HG02588 (cell line): Measurements from ENCODE around the gene ZDHHC8.

ENCODE experiments used
- ATAC-seq: cut with Tn5 transposase; IDR thresholded peaks from one replicate; pipeline ENCODE4 v1.9.1; 2021; ENCODE audit warnings: mild to moderate bottlenecking, moderate library complexity; ENCODE audit not compliant: unreplicated experiment

The ZDHHC8 gene

DNA sequence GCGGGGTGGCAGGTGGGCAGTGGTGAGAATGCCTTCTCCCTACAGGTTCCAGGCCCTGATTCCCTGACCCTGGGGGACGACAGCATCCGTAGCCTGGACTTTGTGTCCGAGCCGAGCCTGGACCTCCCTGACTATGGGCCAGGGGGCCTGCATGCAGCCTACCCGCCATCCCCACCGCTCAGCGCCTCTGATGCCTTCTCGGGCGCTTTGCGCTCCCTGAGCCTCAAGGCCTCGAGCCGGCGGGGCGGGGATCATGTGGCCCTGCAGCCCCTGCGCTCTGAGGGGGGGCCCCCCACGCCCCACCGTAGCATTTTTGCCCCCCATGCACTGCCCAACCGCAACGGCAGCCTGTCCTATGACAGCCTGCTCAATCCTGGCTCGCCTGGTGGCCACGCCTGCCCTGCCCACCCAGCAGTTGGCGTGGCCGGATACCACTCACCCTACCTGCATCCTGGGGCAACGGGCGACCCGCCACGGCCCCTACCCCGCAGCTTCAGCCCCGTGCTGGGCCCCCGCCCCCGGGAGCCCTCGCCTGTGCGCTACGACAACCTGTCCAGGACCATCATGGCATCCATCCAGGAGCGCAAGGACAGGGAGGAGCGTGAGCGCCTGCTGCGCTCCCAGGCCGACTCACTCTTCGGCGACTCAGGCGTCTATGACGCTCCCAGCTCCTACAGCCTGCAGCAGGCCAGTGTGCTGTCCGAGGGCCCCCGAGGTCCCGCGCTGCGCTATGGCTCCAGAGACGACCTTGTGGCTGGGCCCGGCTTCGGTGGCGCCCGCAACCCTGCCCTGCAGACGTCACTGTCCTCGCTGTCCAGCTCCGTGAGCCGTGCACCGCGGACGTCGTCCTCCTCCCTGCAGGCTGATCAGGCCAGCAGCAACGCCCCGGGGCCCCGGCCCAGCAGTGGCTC is 11.4 kb downstream of the ZDHHC8 start:
- ATAC-seq: no peak

DNA sequence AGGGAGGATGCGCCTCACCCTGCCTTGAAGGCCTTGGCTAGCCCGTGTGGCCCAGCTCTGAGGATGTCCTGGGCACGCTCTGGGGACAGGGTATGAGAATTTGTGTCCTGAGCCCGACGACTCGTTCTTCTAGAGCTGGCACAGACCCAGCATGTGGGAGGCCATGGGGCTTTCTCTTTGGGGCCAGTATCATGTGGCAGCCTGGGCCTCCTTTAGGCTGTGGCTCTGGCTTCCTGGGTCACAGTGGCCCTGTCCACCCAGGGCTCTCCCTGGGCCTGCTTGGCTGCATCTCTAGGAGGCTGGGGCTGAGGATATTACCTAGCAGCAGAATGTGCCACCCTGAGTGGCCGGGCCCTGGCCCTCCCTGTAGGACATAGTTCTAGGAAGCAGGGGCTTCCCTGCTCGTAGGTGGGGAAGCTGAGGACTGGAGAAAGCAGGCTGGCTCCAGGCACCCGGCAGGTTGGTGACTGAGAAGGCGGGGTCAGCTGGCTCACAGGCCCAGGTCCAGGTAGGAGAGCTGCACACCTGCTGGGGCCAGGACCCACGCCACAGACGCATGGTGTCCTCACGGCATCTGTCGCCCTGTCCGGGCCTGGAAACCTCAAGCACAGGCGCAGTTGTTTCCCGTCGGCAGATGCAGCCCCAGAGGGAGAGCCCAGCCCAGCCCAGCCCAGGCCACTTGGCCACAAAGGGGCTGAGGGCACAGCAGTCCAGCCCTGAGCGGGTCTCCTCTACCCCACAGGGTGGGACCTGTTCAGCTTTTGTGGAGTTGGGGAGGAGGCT is 12.5 kb downstream of the ZDHHC8 start:
- no peak for ATAC-seq

DNA sequence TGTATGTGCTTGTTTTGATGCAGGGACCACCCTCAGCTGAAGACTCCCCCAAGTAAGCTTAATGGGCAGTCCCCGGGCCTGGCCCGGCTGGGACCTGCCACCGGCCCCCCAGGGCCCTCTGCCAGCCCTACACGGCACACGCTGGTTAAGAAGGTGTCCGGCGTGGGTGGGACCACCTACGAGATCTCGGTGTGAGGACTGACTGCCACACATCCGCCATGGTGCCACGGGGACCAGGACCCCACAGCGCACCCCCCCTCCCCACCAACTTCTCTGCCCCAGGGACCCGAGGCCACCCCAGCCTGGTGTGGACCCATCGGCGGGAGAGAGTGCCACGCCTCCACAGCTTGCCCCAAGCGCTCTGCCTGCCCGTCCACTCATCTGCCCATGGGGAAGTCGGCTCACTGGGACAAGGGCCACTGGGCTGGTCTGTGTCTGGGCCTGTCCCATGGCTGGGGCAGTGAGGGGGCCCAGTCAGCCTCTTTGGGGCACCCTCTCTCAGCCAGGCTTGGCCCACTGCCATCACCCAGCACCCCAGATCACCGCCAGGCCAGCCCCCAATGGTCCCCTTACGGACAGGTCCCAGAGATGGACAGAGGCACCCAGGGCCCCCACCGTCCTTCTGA is 13.7 kb downstream of the ZDHHC8 start:
- ATAC-seq: no peak

DNA sequence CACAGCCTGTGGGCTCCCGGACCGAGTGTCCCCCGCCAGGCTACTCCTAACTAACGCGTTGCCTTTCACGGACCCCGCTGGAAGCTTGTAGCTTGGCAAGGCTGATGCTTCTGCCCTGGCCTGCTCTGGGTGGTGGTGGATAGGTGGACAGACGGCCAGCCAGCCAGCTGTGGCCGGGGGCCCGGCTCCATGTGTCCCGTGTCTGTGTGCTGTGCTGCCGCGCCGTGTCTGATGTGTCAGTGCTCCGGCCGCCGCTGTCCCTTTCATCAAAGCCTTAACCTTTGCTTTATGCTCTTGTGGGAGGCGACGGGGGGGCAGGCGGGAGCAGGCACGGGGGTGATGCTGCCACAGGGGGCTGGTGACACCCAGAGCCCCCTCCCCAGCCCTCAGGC is 14.2 kb downstream of the ZDHHC8 start:
- ATAC-seq: no peak

DNA sequence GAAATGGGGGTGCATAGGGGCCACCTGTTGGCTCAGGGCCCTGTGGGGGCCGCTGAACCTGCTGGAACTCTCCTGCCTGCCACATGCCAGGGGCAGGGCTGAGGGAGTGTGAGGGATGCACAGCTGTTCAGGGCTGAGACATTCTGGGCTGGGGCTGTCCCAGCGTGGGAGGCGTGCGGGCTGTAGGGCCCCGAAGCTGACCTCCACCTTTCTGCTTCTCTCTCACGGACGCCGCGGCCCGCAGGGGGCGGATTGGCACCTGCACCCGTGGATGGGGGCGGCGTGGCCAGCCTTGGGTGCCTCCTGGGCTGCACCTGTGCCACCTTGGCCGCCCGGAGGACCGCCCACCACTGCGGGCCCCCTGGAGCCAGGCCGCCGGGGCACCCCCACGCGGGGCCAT is 15.2 kb downstream of the ZDHHC8 start:
- ATAC-seq: no peak

DNA sequence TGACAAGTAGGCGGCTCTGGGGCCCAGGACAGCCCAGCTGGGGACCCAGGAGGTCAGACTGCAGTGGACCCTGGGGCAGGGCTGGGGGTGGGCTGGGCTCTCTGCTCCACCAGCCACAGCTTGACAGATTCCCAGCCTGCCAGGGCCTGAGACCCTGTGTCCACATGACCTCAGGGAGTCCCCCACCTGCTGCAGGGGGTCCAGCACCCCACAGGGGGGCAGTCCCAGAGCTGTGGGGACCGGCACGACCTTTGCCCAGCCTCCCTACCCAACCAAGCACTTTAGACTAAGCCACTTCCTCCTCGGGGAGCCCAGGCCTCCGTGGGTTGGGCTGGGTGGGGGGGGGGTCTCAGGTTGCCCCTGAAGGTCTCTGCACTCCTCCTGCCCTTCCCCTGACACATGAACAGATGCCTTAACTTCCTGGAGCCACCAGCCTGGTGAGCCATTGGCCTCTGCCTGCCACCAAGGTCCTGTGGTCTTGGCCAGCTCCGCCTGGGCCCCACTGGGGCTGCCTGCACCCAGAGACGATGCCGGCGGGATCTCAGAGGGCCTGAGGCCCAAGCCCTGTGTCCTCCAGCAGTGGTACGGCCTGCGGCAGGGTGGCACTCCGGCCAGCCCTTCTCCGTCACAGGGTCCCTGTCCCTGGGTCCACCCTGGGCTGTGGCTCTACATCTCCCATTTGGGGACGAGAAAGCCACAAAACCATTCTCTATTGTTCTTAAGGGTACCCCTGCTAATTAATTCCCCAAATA is 15.8 kb downstream of the ZDHHC8 start:
- ATAC-seq: no peak

DNA sequence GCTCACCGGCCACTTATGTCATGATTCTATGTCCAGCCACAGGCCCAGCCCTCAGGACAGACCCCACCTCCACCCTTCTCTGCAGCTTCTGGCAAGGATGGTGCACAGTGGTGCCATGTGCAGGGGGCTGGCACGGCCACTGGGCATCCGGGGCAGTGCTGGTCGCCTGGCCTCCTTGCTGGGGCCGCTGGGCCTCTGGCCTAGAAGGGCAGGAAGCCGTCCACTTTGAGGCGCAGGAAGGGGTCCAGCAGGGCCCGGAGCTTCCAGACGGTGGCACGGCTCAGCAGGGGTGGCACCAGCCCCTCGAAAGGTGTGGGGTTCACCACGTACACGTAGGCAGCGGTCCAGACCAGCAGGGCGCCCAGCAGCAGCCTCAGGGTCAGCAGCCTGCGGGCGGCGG is 16.8 kb downstream of the ZDHHC8 start:
- no peak for ATAC-seq

DNA sequence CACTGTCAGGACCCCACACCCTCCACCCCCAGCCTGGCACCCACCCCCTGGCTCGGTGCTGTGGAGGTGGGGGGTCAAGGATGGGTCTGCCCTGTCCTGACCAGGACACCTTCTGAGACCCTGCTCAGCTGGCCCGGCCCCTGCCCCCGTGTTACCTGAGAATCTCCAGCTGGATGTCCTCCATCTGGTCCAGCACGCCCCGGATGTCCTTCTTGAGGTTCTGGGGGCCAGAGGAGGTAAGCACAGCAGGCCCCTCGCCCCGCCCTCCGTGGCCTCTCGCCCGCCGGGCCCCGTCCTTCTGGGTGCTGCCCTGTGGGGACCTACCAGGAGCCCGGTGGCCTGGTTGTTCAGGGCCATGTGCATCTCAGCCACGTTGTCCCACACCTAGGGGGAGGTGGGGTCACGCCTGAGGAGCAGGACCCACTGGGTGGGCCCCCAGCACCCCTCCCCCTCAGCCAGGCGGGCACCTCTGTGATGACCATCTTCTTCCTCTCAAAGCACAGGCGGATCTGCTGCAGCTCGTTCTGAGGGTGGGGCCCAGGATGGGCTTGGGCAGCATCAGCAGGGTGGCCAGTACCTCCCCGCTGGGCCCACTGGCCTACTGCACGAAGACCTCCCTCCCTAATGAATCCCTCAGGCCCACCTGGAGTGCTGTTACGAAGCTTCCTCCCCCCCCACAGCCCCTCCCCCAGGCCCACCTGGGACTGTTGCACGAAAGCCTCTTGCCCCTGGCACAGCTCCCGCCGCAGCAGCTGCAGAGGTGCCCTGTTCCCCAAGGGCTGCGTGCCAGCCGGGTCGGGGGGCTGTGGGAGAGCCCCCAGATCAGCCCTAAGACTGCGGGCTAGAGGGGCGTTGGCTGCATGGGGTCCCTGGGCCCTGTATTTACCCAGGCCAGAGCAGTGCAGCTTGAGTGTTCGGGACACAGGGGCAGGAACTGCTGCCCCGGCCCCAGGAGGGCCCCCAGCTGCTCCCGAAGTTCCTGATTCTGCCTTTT is 17.9 kb downstream of the ZDHHC8 start:
- no peak for ATAC-seq

DNA sequence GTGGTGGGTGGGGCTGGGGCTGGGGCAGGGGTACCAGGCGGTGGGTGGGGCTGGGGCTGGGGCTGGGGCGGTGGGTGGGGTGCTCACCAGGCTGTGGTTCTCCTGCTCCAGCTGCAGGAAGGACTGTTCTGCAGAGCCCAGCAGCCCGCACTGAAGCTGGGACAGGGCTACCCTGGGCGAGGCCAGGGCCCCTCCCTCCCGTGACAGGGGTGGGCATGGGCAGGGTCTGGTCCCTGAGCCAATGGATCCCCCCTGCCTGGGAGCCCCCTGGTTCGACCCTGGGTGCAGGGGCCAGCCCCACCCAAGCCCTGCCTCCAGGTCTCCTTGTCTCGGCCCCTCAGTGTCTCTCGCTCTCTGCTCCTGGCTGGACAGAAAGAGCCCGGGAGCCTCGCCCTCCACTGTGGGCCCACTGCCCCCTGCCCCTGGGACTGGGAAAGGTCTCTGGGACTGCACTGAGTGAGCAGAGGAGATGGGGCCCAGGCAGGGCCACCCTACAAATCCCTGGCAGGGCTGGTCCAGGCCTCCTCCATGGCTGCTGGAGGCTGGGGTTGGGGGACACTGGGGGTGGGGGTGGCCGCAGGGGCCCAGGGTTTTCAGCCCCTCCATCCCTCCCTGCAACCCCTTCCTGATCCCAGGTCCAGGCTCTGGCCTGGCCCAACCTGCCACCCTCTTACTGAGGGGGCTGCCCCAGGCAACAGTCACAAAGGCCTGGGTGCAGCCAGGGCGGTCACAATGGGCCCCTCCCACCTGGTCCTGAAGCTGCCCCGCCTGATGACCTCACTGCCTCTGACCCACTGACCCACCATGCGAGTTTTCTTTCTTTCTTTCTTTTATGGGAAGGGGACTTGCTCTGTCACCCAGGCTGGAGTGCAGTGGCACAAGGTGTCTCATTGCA is 19.0 kb downstream of the ZDHHC8 start, which contains the start of gene CCDC188:
TSS of gene CCDC188 (minus strand) at position 675 of the 895 bp plus-strand sequence. CDS start at position 606, 69 bp downstream.
- ATAC-seq: no peak

DNA sequence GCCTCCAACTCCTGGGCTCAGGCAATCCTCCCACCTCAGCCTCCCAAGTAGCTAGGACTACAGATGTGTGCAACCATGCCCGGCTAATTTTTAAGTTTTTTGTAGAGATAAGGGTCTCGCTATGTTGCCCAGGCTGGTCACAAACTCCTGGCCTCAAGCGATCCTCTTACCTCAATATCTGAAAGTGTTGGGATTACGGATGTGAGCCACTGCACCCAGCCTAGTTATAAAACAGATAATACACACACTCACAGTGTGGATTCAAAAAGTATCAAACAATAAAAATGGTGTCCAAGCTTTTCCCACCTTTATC is 19.6 kb downstream of the ZDHHC8 start:
- no peak for ATAC-seq

DNA sequence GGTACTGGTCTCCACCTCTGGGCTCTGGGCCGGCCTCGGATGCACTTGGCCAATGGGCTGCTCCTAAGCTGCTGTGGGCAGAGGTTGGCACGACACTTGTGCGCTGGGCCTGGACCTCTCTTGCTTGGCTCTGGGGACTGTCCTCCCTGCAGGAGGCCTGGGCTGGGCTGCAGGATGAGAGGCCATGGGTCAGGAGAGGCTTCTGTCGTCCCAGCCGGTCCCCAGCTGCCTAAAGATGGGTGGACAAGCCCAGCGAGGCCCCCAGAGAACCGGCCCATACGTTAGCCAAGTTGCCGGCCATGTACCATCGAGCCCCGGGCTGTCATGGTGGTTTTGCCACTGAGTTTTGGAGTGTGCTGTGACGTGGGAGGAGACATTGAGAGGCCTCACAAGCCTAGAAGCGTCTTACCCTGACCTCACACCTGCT is 20.9 kb downstream of the ZDHHC8 start:
- ATAC-seq: no peak

DNA sequence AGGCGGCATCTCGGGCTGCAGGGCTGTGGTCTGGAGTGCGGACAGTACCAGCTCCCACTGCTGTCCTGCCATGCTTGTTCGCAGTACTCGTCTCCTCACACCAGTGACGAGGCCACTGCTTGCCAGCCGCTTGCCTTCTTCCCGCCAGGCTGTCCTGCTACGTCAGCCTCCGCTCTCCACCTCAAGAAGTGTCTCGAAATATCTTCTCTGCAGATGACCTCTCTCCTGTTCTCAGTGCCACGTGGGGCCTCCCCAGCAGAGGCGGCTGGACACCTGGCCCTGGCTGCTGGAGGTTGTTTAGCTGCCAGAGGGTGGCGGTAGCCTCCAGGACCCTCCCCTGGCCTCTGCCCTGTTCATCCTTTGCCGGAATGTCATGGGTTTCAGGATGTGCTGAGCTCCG is 22.3 kb downstream of the ZDHHC8 start:
- no peak for ATAC-seq

DNA sequence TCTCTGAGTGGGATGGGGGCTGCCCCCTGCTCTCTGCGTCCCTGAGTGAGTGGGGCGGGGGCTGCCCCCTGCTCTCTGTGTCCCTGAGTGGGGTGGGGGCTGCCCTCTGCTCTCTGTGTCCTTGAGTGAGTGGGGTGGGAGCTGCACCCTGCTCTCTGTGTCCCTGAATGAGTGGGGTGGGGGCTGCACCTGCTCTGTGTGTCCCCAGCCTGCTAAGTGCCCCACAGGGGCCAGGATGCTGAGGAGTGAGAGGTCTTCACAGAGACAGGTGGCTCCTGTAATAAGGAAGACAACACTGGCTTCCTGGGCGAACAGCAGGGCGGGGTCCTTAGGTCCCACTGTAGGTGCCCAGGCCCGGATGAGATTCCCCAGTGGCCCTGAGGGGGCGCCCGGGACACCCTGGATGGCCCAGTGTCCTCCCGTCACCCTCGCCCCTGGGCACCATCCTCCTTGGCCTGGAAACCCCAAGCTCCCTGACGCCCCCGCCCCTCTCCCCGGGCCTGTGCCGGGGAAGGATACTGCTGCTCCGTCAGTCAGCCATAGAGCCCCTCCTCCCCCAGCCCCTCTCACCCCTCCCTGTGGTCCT is 23.1 kb downstream of the ZDHHC8 start:
- ATAC-seq: no peak

DNA sequence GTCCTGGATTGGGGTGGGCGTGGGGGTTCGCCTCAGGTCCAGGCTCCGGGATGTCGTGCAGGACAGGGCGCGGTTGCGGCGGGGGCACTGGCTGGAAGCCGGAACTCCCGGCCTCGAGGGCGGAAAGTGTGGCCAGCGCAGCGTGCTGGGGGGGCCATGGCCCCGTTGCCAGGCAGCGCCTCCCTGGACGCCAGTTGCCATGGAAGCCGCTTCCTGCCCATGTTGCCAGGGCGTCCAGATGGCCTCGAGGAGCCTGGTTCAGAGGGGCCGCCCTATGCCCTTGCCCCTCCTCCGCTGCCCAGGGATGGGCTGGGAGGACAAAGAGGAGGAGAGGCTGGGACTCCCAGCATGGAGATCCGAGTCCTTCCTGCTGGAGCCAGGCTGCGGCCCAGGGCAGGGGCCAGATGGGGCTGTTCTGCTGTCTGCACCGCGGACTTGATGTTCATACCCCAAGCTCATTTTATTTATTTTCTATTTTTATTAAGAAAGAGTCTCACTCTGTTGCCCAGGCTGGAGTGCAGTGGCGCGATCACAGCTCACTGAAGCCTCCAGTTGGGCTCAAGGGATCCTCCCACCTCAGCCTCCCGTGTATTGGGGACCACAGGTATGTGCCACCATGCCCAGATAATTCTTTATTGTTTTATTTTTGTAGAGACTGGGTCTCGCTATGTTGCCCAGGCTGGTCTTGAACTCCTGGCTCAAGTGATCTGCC is 23.9 kb downstream of the ZDHHC8 start:
- no peak for ATAC-seq

DNA sequence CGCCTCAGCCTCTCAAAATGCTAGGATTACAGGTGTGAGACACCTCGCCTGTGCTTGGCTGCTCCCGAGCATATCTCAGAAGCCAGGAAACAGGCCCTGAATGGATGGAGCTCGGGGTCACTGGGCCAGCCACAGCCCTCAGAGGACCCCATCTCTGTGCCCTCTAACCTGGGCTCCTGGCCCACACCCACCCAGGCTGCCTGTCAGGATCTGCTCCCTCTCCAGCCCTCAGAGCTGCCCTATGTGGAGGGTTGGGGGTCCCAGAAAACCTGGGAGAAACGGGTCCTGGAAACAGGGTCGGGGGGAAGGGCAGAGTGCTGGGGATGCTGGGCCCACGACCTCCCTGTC is 24.4 kb downstream of the ZDHHC8 start:
- no peak for ATAC-seq

DNA sequence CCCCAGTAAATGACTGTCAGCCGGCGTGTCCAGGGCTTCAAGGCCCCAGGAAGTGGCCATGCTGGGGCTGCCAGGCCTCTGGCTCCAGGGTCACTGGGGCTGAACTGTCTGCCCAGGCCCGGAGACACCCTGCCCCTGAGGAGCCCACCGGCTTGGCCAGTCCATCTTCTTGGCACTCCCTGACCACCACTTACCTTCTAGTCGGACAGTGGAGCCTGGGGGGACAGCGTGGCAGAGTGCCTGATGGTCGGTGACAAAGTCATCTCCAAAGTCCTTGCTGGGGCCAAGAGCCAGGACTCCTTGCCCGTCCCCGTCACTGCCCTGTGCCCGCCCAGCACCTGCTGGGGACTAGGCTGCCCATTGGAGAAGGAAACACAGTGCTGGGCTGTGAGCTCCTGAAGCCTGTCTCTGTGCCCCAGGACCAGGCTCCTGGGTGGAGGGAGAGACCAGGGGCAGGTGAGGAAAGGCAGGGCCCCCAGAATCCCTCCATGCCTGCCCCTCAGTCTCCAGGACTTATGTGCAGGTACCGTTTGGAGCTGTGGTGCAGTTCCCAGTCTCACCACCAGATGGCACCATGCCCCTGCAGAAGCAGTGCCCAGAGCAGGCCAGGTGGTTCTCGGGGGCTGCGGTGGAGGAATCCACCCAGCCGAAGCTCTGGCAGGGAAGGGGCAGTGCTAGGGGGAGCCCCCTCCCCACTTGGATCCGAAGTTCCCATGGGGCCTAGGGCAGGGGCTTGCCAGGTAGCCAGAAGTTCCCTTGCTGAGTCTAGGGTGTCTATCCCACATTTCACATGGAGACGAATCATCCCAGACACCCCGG is 25.2 kb downstream of the ZDHHC8 start:
- no peak for ATAC-seq
